ENCODE results near the gene MRGPRG. TPM values are rescaled to one million over a fixed set of nuclear protein-coding genes. Genes with fewer than 3 reads are reported as not detected.
A peak's percentile ranks its signal among the peaks of the same experiment; 100 is the strongest.

The MRGPRG gene
- polyA plus RNA-seq, 6 donors from 2014 or later: not detected

GRCh38 chr11:3190600-3190999 is 28.0 kb downstream of the MRGPRG start:
- DNase-seq (no peak), ATAC-seq (ENCODE audit: low read depth in 2 of 2) (no peak)
- peaks cover 0 to 6% (median 6%) of the 10 kb centered on the region in 3 donors for H3K27me3 Mint-ChIP-seq
- H3K27ac Mint-ChIP-seq: no peak overlapping the region
- H3K4me3 Mint-ChIP-seq: no peak overlapping the region
- no peaks in the 10 kb centered on the region for H3K4me1 Mint-ChIP-seq
- peaks cover 0 to 4% (median 0%) of the 10 kb centered on the region in 7 donors for H3K9me3 Mint-ChIP-seq
- H3K36me3 Mint-ChIP-seq: no peaks in the 10 kb centered on the region

- DNase-seq (no peak), ATAC-seq (ENCODE audit: low read depth in 2 of 2) (no peak)
- H3K27me3 Mint-ChIP-seq: peaks cover 0 to 6% (median 6%) of the 10 kb centered on the region in 3 donors
- no peak overlapping the region for H3K4me3 Mint-ChIP-seq
- H3K9me3 Mint-ChIP-seq: peaks cover 0 to 4% (median 0%) of the 10 kb centered on the region in 7 donors
- no peaks in the 10 kb centered on the region for H3K4me1 Mint-ChIP-seq
- no peak overlapping the region for H3K27ac Mint-ChIP-seq
- H3K36me3 Mint-ChIP-seq: no peaks in the 10 kb centered on the region
These were observed 28.6 kb downstream of the MRGPRG start for GRCh38 chr11:3189886-3190583.

DNA sequence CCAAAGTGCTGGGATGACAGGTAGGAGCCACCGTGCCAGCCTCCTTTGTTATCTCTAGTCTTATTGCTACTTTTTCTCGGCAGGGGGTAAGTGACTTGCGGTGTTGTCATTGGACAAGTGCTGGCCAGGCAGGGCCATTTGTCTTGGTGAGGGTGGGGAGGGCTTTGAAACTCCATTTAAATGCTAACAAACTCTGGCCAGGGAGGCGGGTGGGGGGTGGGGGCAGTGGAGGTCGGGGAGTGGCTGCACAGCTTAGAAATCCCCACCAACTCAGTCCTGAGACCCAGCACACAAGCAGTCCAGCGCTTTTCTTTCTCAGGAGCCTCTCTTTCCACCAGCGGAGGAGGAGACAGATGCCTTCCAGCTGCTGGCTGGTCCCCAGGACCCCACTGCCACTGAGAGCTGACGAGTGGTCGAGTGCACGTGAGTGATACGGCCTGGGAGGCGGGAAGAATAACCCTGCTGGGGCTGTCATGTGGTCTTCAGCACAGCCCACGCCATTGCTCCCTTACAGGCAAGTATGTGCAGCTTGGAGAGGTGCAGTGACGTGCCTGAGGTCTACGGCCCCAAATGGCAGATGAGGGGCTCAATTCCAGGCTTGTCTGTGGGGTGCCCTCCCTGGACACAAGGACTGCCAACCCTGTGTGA is 29.3 kb downstream of the MRGPRG start:
- H3K27ac Mint-ChIP-seq: no peak overlapping the region
- no peak overlapping the region for H3K4me3 Mint-ChIP-seq
- no peak for ATAC-seq (ENCODE audit: low read depth in 2 of 2)
- no peak for DNase-seq
- peaks cover 0 to 4% (median 0%) of the 10 kb centered on the region in 7 donors for H3K9me3 Mint-ChIP-seq
- peaks cover 0 to 6% (median 6%) of the 10 kb centered on the region in 3 donors for H3K27me3 Mint-ChIP-seq
- H3K36me3 Mint-ChIP-seq: no peaks in the 10 kb centered on the region
- H3K4me1 Mint-ChIP-seq: peaks cover 0 to 5% (median 0%) of the 10 kb centered on the region in 3 donors

GRCh38 chr11:3188496-3189195 is 30.0 kb downstream of the MRGPRG start:
- no peaks in the 10 kb centered on the region for H3K36me3 Mint-ChIP-seq
- no peak overlapping the region for H3K27ac Mint-ChIP-seq
- H3K4me1 Mint-ChIP-seq: peaks cover 0 to 5% (median 0%) of the 10 kb centered on the region in 3 donors
- ATAC-seq (ENCODE audit: low read depth in 2 of 2) (no peak), DNase-seq (no peak)
- H3K27me3 Mint-ChIP-seq: peaks cover 0 to 6% (median 6%) of the 10 kb centered on the region in 3 donors
- H3K4me3 Mint-ChIP-seq: no peak overlapping the region
- H3K9me3 Mint-ChIP-seq: peaks cover 0 to 4% (median 0%) of the 10 kb centered on the region in 7 donors

DNA sequence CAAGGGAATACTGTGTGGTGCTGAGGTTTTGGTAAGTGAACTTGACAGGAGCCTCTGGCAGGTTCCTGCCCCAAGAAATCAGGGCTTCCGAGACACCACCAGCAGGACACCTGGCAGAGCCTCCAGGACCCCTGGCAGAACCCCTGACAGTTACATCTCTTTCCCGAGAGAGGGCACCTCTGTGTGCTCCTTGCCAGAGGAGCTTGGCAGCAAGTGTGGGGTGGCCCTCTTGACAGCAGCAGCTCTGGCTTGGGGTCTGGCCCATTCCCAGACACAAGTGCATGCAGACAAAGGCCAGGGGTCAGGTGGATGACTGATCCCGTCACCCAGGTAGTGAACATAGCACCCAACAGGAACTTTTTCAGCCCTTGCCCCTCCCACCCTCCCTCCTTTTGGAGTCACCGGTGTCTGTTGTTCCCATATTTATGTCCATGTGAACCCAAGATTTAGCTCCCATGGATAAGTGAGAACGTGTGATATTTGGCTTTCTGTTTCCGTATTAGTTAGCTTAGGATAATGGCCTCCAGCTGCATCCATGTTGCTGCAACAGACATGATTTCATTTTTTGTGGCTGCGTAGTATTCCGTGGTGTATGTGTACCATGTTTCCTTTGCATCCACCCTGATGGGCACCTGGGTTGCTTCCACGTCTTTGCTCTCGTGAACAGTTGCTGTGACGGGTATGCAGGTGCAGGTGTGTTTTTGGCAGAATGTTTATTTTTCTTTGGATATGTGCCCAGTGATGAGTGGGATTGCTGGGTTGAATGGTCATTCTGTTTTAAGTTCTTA is 32.3 kb downstream of the MRGPRG start:
- Mint-ChIP-seq H3K27ac (no peak overlapping the region), H3K27me3 (peaks cover 0 to 12% (median 6%) of the 10 kb centered on the region in 3 donors), H3K4me3 (no peak overlapping the region), H3K9me3 (peaks cover 0 to 5% (median 2%) of the 10 kb centered on the region in 7 donors), H3K36me3 (no peaks in the 10 kb centered on the region), H3K4me1 (peaks cover 0 to 5% (median 0%) of the 10 kb centered on the region in 3 donors)
- no peak for DNase-seq
- no peak for ATAC-seq (ENCODE audit: low read depth in 2 of 2)

DNA sequence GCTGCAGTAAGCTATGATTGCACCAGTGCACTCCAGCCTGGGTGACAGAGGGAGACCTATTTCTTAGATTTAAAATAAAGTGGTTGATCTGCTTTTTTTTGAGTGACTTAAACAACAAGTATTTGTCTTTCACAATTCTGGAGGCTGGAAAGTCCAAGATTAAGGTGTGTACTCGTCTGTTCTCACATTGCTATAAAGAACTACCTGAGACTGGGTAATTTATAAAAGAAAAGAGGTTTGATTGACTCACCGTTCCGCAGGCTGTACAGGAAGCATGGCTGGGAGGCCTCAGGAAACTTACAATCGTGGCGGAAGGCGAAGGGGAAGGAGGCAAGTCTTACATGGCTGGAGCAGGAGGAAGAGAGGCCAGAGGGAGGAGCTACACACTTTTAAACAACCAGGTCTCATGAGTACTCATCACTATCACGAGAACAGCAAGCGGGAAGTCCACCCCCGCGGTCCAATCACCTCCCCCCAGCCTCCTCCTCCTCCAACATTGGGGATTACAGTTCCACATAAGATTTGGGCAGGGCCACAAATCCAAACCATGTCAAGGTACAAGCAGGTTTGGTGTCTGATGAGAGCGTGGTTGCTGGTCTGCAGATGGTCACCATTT is 33.8 kb downstream of the MRGPRG start:
- H3K9me3 Mint-ChIP-seq: peaks cover 0 to 9% (median 4%) of the 10 kb centered on the region in 7 donors
- no peak overlapping the region for H3K4me3 Mint-ChIP-seq
- ATAC-seq (ENCODE audit: low read depth in 2 of 2) (no peak), DNase-seq (no peak)
- H3K27me3 Mint-ChIP-seq: peaks cover 2 to 13% (median 7%) of the 10 kb centered on the region in 3 donors
- H3K36me3 Mint-ChIP-seq: no peaks in the 10 kb centered on the region
- H3K4me1 Mint-ChIP-seq: peaks cover 0 to 5% (median 0%) of the 10 kb centered on the region in 3 donors
- no peak overlapping the region for H3K27ac Mint-ChIP-seq

GRCh38 chr11:3183523-3183922 is 35.1 kb downstream of the MRGPRG start:
- H3K36me3 Mint-ChIP-seq: no peaks in the 10 kb centered on the region
- no peak for ATAC-seq (ENCODE audit: low read depth in 2 of 2)
- peaks cover 0 to 13% (median 8%) of the 10 kb centered on the region in 3 donors for H3K27me3 Mint-ChIP-seq
- peaks cover 0 to 13% (median 5%) of the 10 kb centered on the region in 7 donors for H3K9me3 Mint-ChIP-seq
- no peak overlapping the region for H3K27ac Mint-ChIP-seq
- H3K4me1 Mint-ChIP-seq: peaks cover 0 to 5% (median 0%) of the 10 kb centered on the region in 3 donors
- no peak for DNase-seq
- H3K4me3 Mint-ChIP-seq: no peak overlapping the region

GRCh38 chr11:3182462-3182852 is 36.2 kb downstream of the MRGPRG start:
- Mint-ChIP-seq H3K9me3 (peaks cover 0 to 23% (median 7%) of the 10 kb centered on the region in 7 donors), H3K4me3 (no peak overlapping the region), H3K27ac (no peak overlapping the region), H3K27me3 (peaks cover 0 to 11% (median 10%) of the 10 kb centered on the region in 3 donors), H3K36me3 (no peaks in the 10 kb centered on the region), H3K4me1 (peaks cover 0 to 5% (median 0%) of the 10 kb centered on the region in 3 donors)
- DNase-seq: no peak
- ATAC-seq (ENCODE audit: low read depth in 2 of 2): no peak

- Mint-ChIP-seq H3K27me3 (peaks cover 0 to 13% (median 8%) of the 10 kb centered on the region in 3 donors), H3K4me3 (no peak overlapping the region), H3K9me3 (peaks cover under 1 to 29% (median 8%) of the 10 kb centered on the region in 7 donors), H3K27ac (no peak overlapping the region), H3K36me3 (no peaks in the 10 kb centered on the region), H3K4me1 (peaks cover 0 to 5% (median 0%) of the 10 kb centered on the region in 3 donors)
- no peak for ATAC-seq (ENCODE audit: low read depth in 2 of 2)
- no peak for DNase-seq
These were observed 36.7 kb downstream of the MRGPRG start for GRCh38 chr11:3181725-3182461.

- Mint-ChIP-seq H3K27ac (no peak overlapping the region), H3K27me3 (peaks cover 2 to 13% (median 10%) of the 10 kb centered on the region in 3 donors), H3K9me3 (peaks cover 5 to 39% (median 12%) of the 10 kb centered on the region in 7 donors), H3K4me3 (no peak overlapping the region), H3K4me1 (peaks cover 0 to 5% (median 0%) of the 10 kb centered on the region in 3 donors), H3K36me3 (peaks cover 0 to 2% of the 10 kb centered on the region in 2 donors)
- ATAC-seq (ENCODE audit: low read depth in 2 of 2) (no peak), DNase-seq (no peak)
These were observed 37.7 kb downstream of the MRGPRG start for GRCh38 chr11:3180869-3181268.

- no peak overlapping the region for H3K4me3 Mint-ChIP-seq
- H3K9me3 Mint-ChIP-seq: peaks cover 9 to 46% (median 18%) of the 10 kb centered on the region in 7 donors
- peaks cover 11 to 16% (median 13%) of the 10 kb centered on the region in 3 donors for H3K27me3 Mint-ChIP-seq
- peaks cover 5 to 10% of the 10 kb centered on the region in 2 donors for H3K36me3 Mint-ChIP-seq
- H3K4me1 Mint-ChIP-seq: no peaks in the 10 kb centered on the region
- DNase-seq (no peak), ATAC-seq (ENCODE audit: low read depth in 2 of 2) (no peak)
- peak overlapping the region in 1 of 6 donors; percentile 16 for H3K27ac Mint-ChIP-seq
These were observed 40.3 kb downstream of the MRGPRG start for GRCh38 chr11:3178349-3178748.

DNA sequence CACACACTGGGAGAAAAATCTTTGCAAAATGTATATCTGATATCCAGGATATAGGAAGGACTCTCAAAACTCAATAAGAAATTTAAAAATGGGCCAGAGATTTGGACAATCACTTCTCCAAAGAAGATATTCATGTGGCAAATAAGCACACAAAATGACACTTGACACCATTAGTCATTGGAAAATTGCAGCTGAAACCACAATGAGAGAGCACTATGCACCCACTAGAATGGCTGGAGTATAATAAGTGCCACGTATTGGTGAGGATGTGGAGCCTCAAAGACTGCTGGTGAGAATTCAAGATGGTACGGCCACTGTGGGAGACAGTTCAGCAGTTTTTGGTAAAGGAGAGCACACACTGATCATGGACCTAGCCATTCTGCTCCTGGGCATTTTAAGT is 40.7 kb downstream of the MRGPRG start:
- Mint-ChIP-seq H3K4me1 (no peaks in the 10 kb centered on the region), H3K9me3 (peaks cover 9 to 46% (median 18%) of the 10 kb centered on the region in 7 donors), H3K36me3 (peaks cover 5 to 10% of the 10 kb centered on the region in 2 donors), H3K4me3 (no peak overlapping the region), H3K27ac (no peak overlapping the region), H3K27me3 (peaks cover 11 to 16% (median 13%) of the 10 kb centered on the region in 3 donors)
- no peak for DNase-seq
- ATAC-seq (ENCODE audit: low read depth in 2 of 2): no peak
